Neural progenitor cell (in vitro differentiated cells): Measurements from ENCODE around the gene FAM20C. TPM values are rescaled to one million over a fixed set of nuclear protein-coding genes. Genes with fewer than 3 reads are reported as not detected.

ENCODE experiments used
- DNase-seq: peaks from one replicate; pipeline ENCODE4 v3.0.0-alpha.2; 2016; ENCODE audit warnings: low spot score
- H2AFZ ChIP-seq: fragments of 200-600 bp; sonication (generic); replicated peaks from 2 replicates; pipeline ENCODE4 v1.6.1; 2016; ENCODE audit warnings: antibody characterized with exemption
- H3F3A ChIP-seq: fragments of 200-600 bp; sonication (generic); 2 replicates; pipeline ENCODE4 v1.6.1; 2016; ENCODE audit warnings: antibody characterized with exemption, low read depth
- H3K27ac ChIP-seq: fragments of 200-600 bp; sonication (generic); 2 replicates; pipeline ENCODE4 v1.5.1; 2016; ENCODE audit warnings: mild to moderate bottlenecking
- H3K27me3 ChIP-seq: fragments of 200-600 bp; sonication (generic); 2 replicates; pipeline ENCODE4 v1.6.1; 2016; ENCODE audit warnings: mild to moderate bottlenecking, moderate library complexity
- H3K36me3 ChIP-seq: fragments of 200-600 bp; sonication (generic); 2 replicates; pipeline ENCODE4 v1.5.1; 2016
- H3K4me1 ChIP-seq: fragments of 200-600 bp; sonication (generic); 2 replicates; pipeline ENCODE4 v1.6.1; 2016; ENCODE audit warnings: mixed run types
- H3K4me2 ChIP-seq: fragments of 200-600 bp; sonication (generic); 2 replicates; pipeline ENCODE4 v1.6.1; 2016
- H3K4me3 ChIP-seq: fragments of 200-600 bp; sonication (generic); 2 replicates; pipeline ENCODE4 v1.5.1; 2016
- H3K79me2 ChIP-seq: fragments of 200-600 bp; sonication (generic); 2 replicates; pipeline ENCODE4 v1.6.1; 2016; ENCODE audit warnings: low read depth
- H3K9ac ChIP-seq: fragments of 200-600 bp; sonication (generic); 2 replicates; pipeline ENCODE4 v1.6.1; 2016
- H3K9me3 ChIP-seq: fragments of 200-600 bp; sonication (generic); 2 replicates; pipeline ENCODE4 v1.5.1; 2016; ENCODE audit warnings: low read depth
- H4K20me1 ChIP-seq: fragments of 200-600 bp; sonication (generic); 2 replicates; pipeline ENCODE4 v1.6.1; 2016; ENCODE audit warnings: low read depth
- H3K27ac Mint-ChIP-seq: 3 replicates; pipeline ENCODE4 v1.8.0; 2021; ENCODE audit warnings: mixed read lengths
- H3K27me3 Mint-ChIP-seq: 2 replicates; pipeline ENCODE4 v1.8.0; 2022; ENCODE audit warnings: low read depth, mild to moderate bottlenecking, inconsistent platforms, moderate library complexity, mixed read lengths; ENCODE audit not compliant: insufficient read depth
- H3K36me3 Mint-ChIP-seq: 3 replicates; pipeline ENCODE4 v1.8.0; 2021; ENCODE audit warnings: mixed read lengths
- H3K4me1 Mint-ChIP-seq: 3 replicates; pipeline ENCODE4 v1.8.0; 2021; ENCODE audit warnings: mixed read lengths
- H3K4me3 Mint-ChIP-seq: 3 replicates; pipeline ENCODE4 v1.8.0; 2021; ENCODE audit warnings: mild to moderate bottlenecking, moderate library complexity, mixed read lengths
- H3K9me3 Mint-ChIP-seq: 3 replicates; pipeline ENCODE4 v1.8.0; 2020; ENCODE audit warnings: mixed read lengths
- CTCF ChIP-seq: fragments of 200-600 bp; sonication (generic); IDR thresholded peaks from 2 replicates; pipeline ENCODE4 v1.5.1; 2017; ENCODE audit warnings: antibody characterized with exemption, mild to moderate bottlenecking
- EZH2 ChIP-seq: fragments of 200-600 bp; sonication (generic); IDR thresholded peaks from 2 replicates; pipeline ENCODE4 v1.6.1; 2017; ENCODE audit warnings: antibody characterized with exemption, mild to moderate bottlenecking, moderate library complexity
- EZH2phosphoT487 ChIP-seq: fragments of 200-600 bp; sonication (generic); IDR thresholded peaks from 2 replicates; pipeline ENCODE4 v1.6.1; 2017; ENCODE audit warnings: antibody characterized with exemption
- total RNA-seq: library from RNA; depleted of rRNA; stranded (reverse); fragments of >200 nt; gene quantifications from 2 replicates; pipeline ENCODE4 v1.2.3, GENCODE V29; 2015; ENCODE audit warnings: low replicate concordance

FAM20C gene
- total RNA-seq, 1 donor from 2014 or later = 3.8 TPM

- Histone ChIP-seq H3K4me3 (no peak overlapping the region), H3K27me3 (no peaks in the 10 kb centered on the region), H3K36me3 (no peaks in the 10 kb centered on the region), H3K9ac (no peak overlapping the region), H3K4me1 (no peaks in the 10 kb centered on the region), H4K20me1 (no peaks in the 10 kb centered on the region), H2AFZ (no peak overlapping the region), H3K27ac (no peak overlapping the region), H3K79me2 (no peaks in the 10 kb centered on the region), H3F3A (no peaks in the 10 kb centered on the region), H3K9me3 (no peaks in the 10 kb centered on the region), H3K4me2 (no peak overlapping the region)
- Mint-ChIP-seq H3K27me3 (peaks cover 14% of the 10 kb centered on the region), H3K4me3 (no peak overlapping the region), H3K27ac (no peak overlapping the region), H3K9me3 (peaks cover 46% of the 10 kb centered on the region), H3K36me3 (peaks cover 2% of the 10 kb centered on the region), H3K4me1 (no peaks in the 10 kb centered on the region)
- TF ChIP-seq CTCF (no peak), EZH2 (no peak), EZH2phosphoT487 (no peak)
- DNase-seq = no peak
Observed at GRCh38 chr7:272631-273030, 80.3 kb downstream of the FAM20C start.

GRCh38 chr7:273327-273726 lies 81.0 kb downstream of the FAM20C start:
- H3K9me3 Mint-ChIP-seq = peaks cover 48% of the 10 kb centered on the region
- no peaks in the 10 kb centered on the region for H3K27me3 ChIP-seq
- H4K20me1 ChIP-seq = no peaks in the 10 kb centered on the region
- no peak overlapping the region for H3K27ac Mint-ChIP-seq
- no peak overlapping the region for H3K9ac ChIP-seq
- no peaks in the 10 kb centered on the region for H3K4me1 Mint-ChIP-seq
- H3K27me3 Mint-ChIP-seq = peaks cover 8% of the 10 kb centered on the region
- no peaks in the 10 kb centered on the region for H3K9me3 ChIP-seq
- peaks cover 5% of the 10 kb centered on the region for H3K36me3 Mint-ChIP-seq
- no peaks in the 10 kb centered on the region for H3F3A ChIP-seq
- DNase-seq = no peak
- no peak overlapping the region for H3K4me2 ChIP-seq
- TF ChIP-seq CTCF (no peak), EZH2phosphoT487 (no peak), EZH2 (no peak)
- no peak overlapping the region for H2AFZ ChIP-seq
- H3K4me3 ChIP-seq = no peak overlapping the region
- H3K27ac ChIP-seq = no peak overlapping the region
- no peaks in the 10 kb centered on the region for H3K79me2 ChIP-seq
- no peak overlapping the region for H3K4me3 Mint-ChIP-seq
- H3K36me3 ChIP-seq = no peaks in the 10 kb centered on the region
- no peaks in the 10 kb centered on the region for H3K4me1 ChIP-seq

- no peak overlapping the region for H3K4me2 ChIP-seq
- DNase-seq = no peak
- Mint-ChIP-seq H3K36me3 (peaks cover 5% of the 10 kb centered on the region), H3K27me3 (peaks cover 6% of the 10 kb centered on the region), H3K27ac (no peak overlapping the region), H3K4me3 (no peak overlapping the region), H3K4me1 (no peaks in the 10 kb centered on the region), H3K9me3 (peaks cover 47% of the 10 kb centered on the region)
- no peaks in the 10 kb centered on the region for H3K9me3 ChIP-seq
- no peak overlapping the region for H3K4me3 ChIP-seq
- no peak overlapping the region for H2AFZ ChIP-seq
- H3K27ac ChIP-seq = no peak overlapping the region
- H4K20me1 ChIP-seq = no peaks in the 10 kb centered on the region
- H3F3A ChIP-seq = no peaks in the 10 kb centered on the region
- no peak overlapping the region for H3K9ac ChIP-seq
- no peak for TF ChIP-seq CTCF
- no peak for TF ChIP-seq EZH2
- TF ChIP-seq EZH2phosphoT487 = no peak
- H3K27me3 ChIP-seq = no peaks in the 10 kb centered on the region
- no peaks in the 10 kb centered on the region for H3K79me2 ChIP-seq
- no peaks in the 10 kb centered on the region for H3K36me3 ChIP-seq
- no peaks in the 10 kb centered on the region for H3K4me1 ChIP-seq
Observed at GRCh38 chr7:274266-274665, 81.9 kb downstream of the FAM20C start.
